ENCODE data around the gene SLMAP. TPM values are rescaled to one million over a fixed set of nuclear protein-coding genes. Genes with fewer than 3 reads are reported as not detected.

Gene SLMAP
- total and polyA plus RNA-seq, 2 of the 4 experiments (the other 2 are of a cell fraction): 15.5 to 26.5 TPM

DNA sequence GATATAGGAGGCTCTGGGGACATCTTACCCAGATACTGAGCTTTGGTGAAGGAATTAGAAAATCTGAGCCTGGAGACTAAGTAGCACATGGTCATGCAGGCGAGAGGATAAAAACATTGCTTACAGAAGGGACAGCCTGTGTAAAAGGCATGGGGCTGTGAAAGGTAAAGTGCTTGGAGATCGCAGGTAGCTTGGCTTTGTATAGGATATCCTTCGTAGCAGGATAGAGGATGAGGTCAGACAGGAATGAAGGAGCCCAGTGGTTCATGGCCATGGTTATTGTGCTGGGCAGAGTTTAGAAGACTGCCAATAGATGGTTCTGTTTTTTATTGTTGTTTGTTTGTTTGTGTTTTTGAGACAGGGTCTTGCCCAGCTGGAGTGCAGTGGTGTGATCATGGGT is 82.5 kb downstream of the SLMAP start:
- BruUV-seq (replicated peaks): no TSS peak
- H3K56ac ChIP-seq (ENCODE audit: extremely low read depth, insufficient read depth, low read length): no peak overlapping the region
- no peak overlapping the region for H3K27ac ChIP-seq (ENCODE audit: insufficient read depth, low read length)
- in situ Hi-C loops (cut with MboI; ENCODE audit: low sequenced_read_pairs) (no loop called here), intact Hi-C loops (cut with micrococcal nuclease) (no loop called here), dilution Hi-C loops (cut with HindIII; ENCODE audit: low sequenced_read_pairs, unreplicated experiment) (no loop called here)
- WGBS, 2 experiments (ENCODE audit: extremely low coverage in 2 of 2, insufficient read length in 1 of 2): 100% methylated on average over 1 of the region's 3 CpGs; no CpG with 5 or more reads in 1 of the 2 experiments
- no peak for DNase-seq
- no peak overlapping the region for H3K4me2 ChIP-seq (ENCODE audit: low read depth, low read length)
- H2AK9ac ChIP-seq (replicated peaks; ENCODE audit: low read depth, low read length, poor library complexity): no peak overlapping the region
- H4K8ac ChIP-seq (ENCODE audit: low read depth in 2 of 2, low read length in 2 of 2): no peak overlapping the region
- H3K9ac ChIP-seq (ENCODE audit: low read depth, low read length): no peak overlapping the region
- H2AK5ac ChIP-seq (ENCODE audit: low read depth, low read length): no peak overlapping the region
- H3K9me3 ChIP-seq (ENCODE audit: control insufficient read depth, insufficient read depth, low read length): no peaks in the 10 kb centered on the region
- POLR2A ChIA-PET (ENCODE audit: unreplicated experiment): interaction anchor here (0.6 kb wide), 2 partner anchors 243 to 246 kb away, joined by 3 to 5 read pairs; no protein-coding TSS in a partner anchor
- ATAC-seq (ENCODE audit: low read depth): no peak
- H3K4me3 ChIP-seq (ENCODE audit: insufficient read depth, low read depth, low read length): no peak overlapping the region
- no peak overlapping the region for H2BK5ac ChIP-seq (ENCODE audit: low read depth, low read length, poor library complexity, severe bottlenecking)
- no peak overlapping the region for H2BK20ac ChIP-seq (ENCODE audit: low read depth, low read length)
- H3K4me1 ChIP-seq (ENCODE audit: control insufficient read depth, insufficient read depth, low read length): peaks cover 2% of the 10 kb centered on the region; the same call in 1 of the 2 replicates
- H2BK15ac ChIP-seq (ENCODE audit: low read depth, low read length): no peak overlapping the region
- peaks cover 16 to 36% of the 10 kb centered on the region in 2 experiments for H3K79me1 ChIP-seq (ENCODE audit: low read depth in 1 of 2, low read length in 2 of 2)
- H3K36me3 ChIP-seq (ENCODE audit: control insufficient read depth, insufficient read depth, low read length): no peaks in the 10 kb centered on the region
- H3K14ac ChIP-seq (replicated peaks; ENCODE audit: low read depth, low read length): no peak overlapping the region
- 0 out of 2 replicates have a peak, but pooled peaks cover 2% of the 10 kb centered on the region for H3K9me1 ChIP-seq (ENCODE audit: insufficient read depth, low read length)
- H4K5ac ChIP-seq (ENCODE audit: low read depth, low read length): no peak overlapping the region
- H3K23ac ChIP-seq (ENCODE audit: low read depth, low read length): no peak overlapping the region
- CTCF ChIA-PET: no interaction called here
- TF ChIP-seq NFE2L2 (IDR thresholded peaks at IDR 0.05; ENCODE audit: low read depth, low read length) (no peak), FOS (IDR thresholded peaks at IDR 0.05; ENCODE audit: low read depth, low read length) (no peak), RCOR1 (IDR thresholded peaks at IDR 0.05; ENCODE audit: insufficient replicate concordance, low read length) (no peak), MXI1 (IDR thresholded peaks at IDR 0.05; ENCODE audit: borderline replicate concordance, low read depth, low read length) (no peak), POLR2A (IDR thresholded peaks at IDR 0.05; ENCODE audit: low read depth, low read length) (no peak), MAFK (IDR thresholded peaks at IDR 0.05; ENCODE audit: low read depth, low read length) (no peak), SMC3 (IDR thresholded peaks at IDR 0.05; ENCODE audit: low read depth, low read length) (no peak), RAD21 (IDR thresholded peaks at IDR 0.05; ENCODE audit: low read length) (no peak), BHLHE40 (IDR thresholded peaks at IDR 0.05; ENCODE audit: low read depth, low read length) (no peak), RFX5 (IDR thresholded peaks at IDR 0.05; ENCODE audit: low read depth, low read length) (no peak), CEBPB (IDR thresholded peaks at IDR 0.05; ENCODE audit: low read depth, low read length) (no peak), CHD1 (IDR thresholded peaks at IDR 0.05; ENCODE audit: low read depth, low read length) (no peak), MAZ (IDR thresholded peaks at IDR 0.05; ENCODE audit: borderline replicate concordance, low read depth, low read length) (no peak)
- TF ChIP-seq, protein P1, sequence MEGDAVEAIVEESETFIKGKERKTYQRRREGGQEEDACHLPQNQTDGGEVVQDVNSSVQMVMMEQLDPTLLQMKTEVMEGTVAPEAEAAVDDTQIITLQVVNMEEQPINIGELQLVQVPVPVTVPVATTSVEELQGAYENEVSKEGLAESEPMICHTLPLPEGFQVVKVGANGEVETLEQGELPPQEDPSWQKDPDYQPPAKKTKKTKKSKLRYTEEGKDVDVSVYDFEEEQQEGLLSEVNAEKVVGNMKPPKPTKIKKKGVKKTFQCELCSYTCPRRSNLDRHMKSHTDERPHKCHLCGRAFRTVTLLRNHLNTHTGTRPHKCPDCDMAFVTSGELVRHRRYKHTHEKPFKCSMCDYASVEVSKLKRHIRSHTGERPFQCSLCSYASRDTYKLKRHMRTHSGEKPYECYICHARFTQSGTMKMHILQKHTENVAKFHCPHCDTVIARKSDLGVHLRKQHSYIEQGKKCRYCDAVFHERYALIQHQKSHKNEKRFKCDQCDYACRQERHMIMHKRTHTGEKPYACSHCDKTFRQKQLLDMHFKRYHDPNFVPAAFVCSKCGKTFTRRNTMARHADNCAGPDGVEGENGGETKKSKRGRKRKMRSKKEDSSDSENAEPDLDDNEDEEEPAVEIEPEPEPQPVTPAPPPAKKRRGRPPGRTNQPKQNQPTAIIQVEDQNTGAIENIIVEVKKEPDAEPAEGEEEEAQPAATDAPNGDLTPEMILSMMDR (conservative IDR thresholded peaks at IDR 0.05; ENCODE audit: low read depth, low read length): no peak
- TF ChIP-seq, protein P2, sequence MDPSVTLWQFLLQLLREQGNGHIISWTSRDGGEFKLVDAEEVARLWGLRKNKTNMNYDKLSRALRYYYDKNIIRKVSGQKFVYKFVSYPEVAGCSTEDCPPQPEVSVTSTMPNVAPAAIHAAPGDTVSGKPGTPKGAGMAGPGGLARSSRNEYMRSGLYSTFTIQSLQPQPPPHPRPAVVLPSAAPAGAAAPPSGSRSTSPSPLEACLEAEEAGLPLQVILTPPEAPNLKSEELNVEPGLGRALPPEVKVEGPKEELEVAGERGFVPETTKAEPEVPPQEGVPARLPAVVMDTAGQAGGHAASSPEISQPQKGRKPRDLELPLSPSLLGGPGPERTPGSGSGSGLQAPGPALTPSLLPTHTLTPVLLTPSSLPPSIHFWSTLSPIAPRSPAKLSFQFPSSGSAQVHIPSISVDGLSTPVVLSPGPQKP (IDR thresholded peaks at IDR 0.05; ENCODE audit: borderline replicate concordance, low read depth, low read length): no peak
- TF ChIP-seq, protein P3, sequence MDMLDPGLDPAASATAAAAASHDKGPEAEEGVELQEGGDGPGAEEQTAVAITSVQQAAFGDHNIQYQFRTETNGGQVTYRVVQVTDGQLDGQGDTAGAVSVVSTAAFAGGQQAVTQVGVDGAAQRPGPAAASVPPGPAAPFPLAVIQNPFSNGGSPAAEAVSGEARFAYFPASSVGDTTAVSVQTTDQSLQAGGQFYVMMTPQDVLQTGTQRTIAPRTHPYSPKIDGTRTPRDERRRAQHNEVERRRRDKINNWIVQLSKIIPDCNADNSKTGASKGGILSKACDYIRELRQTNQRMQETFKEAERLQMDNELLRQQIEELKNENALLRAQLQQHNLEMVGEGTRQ (IDR thresholded peaks at IDR 0.05; ENCODE audit: low read depth, low read length): no peak
- no peak overlapping the region for H3K4ac ChIP-seq (ENCODE audit: low read depth, low read length)
- no peak overlapping the region for H3K18ac ChIP-seq (ENCODE audit: low read depth, low read length)
- no peak overlapping the region for H2BK120ac ChIP-seq (ENCODE audit: low read depth, low read length)
- H3K27me3 ChIP-seq (ENCODE audit: control insufficient read depth, insufficient read depth, low read length): no peaks in the 10 kb centered on the region
- no peak overlapping the region for H2AFZ ChIP-seq (replicated peaks; ENCODE audit: low read length, poor library complexity)
- peaks cover 5% of the 10 kb centered on the region for H4K20me1 ChIP-seq (ENCODE audit: insufficient read depth, low read length)
- no peak overlapping the region for H4K91ac ChIP-seq (ENCODE audit: insufficient read depth, low read depth, low read length)
